HG03439 (cell line): Measurements from ENCODE around the gene FAM90A26.
"Not testable (repeated sequence)": the region's sequence is repeated elsewhere in the genome, so short reads cannot be mapped to it uniquely, and the experiment has no call there.

Experiments used
- ATAC-seq: cut with Tn5 transposase; IDR thresholded peaks from one replicate; pipeline ENCODE4 v1.9.1; 2021; ENCODE audit warnings: mild to moderate bottlenecking, moderate library complexity; ENCODE audit not compliant: unreplicated experiment

Gene FAM90A26

GRCh38 chr4:9155101-9155886 lies 14.9 kb upstream of the FAM90A26 start:
- ATAC-seq: not testable (repeated sequence)

DNA sequence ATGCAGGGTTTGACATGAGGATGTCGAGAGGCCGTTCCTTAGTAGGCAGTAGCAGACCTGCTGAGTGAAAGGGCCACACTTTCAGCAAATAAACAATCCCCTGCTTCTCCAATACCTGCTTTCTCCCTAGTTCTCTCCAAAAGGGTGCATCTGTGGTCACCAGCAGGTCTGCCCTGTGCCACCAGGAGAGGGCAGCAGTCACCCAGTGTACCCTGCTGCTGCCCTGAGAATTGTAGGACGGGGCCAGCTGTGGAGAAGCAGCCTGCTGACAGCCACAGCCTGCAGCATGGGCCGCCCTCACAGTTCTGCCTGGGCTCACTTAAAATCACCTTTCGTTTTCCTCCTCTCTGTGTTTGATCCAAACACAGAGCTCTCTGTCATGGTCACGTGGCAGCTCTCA lies 11.8 kb upstream of the FAM90A26 start:
- ATAC-seq: not testable (repeated sequence)

DNA sequence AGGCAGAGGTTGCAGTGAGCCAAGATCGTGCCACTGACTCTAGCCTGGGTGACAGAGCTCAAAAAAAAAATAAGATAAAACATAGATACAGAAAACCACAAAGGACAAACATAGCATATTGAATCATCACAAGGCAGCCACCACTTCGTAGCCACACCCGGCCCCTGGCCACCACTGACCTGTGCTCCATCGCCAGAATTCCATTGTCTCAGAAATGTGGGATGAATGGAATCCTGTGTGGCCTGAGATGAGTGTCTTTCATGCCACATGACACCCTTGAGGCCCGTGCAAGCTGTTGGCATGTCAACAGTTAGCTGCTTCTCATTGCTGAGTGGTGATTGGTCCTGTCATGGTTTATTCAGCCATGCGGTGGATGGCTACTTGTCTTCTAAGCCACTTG lies 10.2 kb upstream of the FAM90A26 start:
- not testable (repeated sequence) for ATAC-seq

DNA sequence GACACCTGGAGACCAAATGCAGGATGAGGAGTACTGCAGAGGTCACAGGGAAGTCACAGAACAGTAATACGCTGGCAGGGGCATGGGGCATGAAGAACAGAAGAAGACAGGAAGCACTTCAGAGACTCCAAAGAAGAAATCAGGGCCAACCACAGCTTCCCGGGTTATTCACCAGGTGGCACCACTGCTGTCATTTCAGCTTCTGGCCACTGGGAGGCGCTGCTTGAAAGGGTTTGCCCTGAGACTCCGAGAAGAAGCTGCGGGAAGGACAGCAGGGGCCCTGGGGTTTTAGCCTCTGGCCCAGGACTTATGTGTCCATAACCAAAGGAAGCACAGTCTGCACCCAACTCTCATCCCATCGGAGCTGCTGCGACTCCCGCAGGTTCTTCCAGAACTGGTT lies 4.2 kb upstream of the FAM90A26 start:
- ATAC-seq: not testable (repeated sequence)

DNA sequence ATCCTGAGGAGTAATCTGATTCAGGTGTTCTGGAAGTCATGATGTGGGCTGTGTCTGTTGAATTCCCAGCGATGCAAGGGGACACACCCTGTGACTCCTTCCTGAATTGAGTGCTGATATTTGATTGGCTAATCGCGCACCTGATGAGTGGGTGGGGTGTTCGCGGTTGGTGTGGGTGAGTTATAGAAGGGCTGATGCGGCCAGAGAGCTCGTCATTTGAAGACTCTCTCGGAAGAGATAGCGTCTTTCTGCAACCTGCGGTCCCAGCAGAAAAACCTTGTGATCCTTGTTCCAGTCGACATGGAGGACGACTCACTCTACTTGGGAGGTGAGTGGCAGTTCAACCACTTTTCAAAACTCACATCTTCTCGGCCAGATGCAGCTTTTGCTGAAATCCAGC lies 40.1 kb downstream of the FAM90A26 start, which contains the start of gene USP17L10:
Gene USP17L10 (plus strand): TSS at position 301 of the 400 bp plus-strand sequence. CDS start 0 bp downstream, at position 301.
- not testable (repeated sequence) for ATAC-seq

GRCh38 chr4:9214701-9215100 lies 44.5 kb downstream of the FAM90A26 start:
- ATAC-seq: not testable (repeated sequence)

- ATAC-seq: not testable (repeated sequence)
Observed at GRCh38 chr4:9215105-9215504, 44.9 kb downstream of the FAM90A26 start, which contains the start of gene USP17L11. Gene USP17L11, plus strand, starts transcription at chr4:9215405. Its CDS starts 0 bp downstream, at chr4:9215405.

DNA sequence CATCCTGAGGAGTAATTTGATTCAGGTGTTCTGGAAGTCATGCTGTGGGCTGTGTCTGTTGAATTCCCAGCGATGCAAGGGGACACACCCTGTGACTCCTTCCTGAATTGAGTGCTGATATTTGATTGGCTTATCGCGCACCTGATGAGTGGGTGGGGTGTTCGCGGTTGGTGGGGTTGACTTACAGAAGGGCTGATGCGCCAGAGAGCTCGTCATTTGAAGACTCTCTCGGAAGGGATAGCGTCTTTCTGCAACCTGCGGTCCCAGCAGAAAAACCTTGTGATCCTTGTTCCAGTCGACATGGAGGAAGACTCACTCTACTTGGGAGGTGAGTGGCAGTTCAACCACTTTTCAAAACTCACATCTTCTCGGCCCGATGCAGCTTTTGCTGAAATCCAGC lies 49.6 kb downstream of the FAM90A26 start, which contains the start of gene USP17L12:
Gene USP17L12 (plus strand): TSS at position 301 of the 400 bp plus-strand sequence. CDS start 0 bp downstream, at position 301.
- not testable (repeated sequence) for ATAC-seq

DNA sequence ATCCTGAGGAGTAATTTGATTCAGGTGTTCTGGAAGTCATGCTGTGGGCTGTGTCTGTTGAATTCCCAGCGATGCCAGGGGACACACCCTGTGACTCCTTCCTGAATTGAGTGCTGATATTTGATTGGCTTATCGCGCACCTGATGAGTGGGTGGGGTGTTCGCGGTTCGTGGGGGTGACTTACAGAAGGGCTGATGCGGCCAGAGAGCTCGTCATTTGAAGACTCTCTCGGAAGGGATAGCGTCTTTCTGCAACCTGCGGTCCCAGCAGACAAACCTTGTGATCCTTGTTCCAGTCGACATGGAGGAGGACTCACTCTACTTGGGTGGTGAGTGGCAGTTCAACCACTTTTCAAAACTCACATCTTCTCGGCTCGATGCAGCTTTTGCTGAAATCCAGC lies 54.4 kb downstream of the FAM90A26 start, which contains the start of gene USP17L13:
Gene USP17L13 (plus strand): TSS at position 301 of the 400 bp plus-strand sequence. CDS start 0 bp downstream, at position 301.
- not testable (repeated sequence) for ATAC-seq
